Cardiac ventricle fibroblast (primary cell): ENCODE data around the gene MTHFD1L. TPM values are rescaled to one million over a fixed set of nuclear protein-coding genes. Genes with fewer than 3 reads are reported as not detected.

Source experiments
- total RNA-seq: library from RNA; depleted of rRNA; stranded (reverse); fragments of >200 nt; gene quantifications from 2 replicates; pipeline ENCODE4 v1.2.3, GENCODE V29; 2015

The MTHFD1L gene
- total RNA-seq: 16.5 and 19.3 TPM in 2 replicates

GRCh38 chr6:150865406-150866146 lies at the start of gene MTHFD1L:
TSS of gene MTHFD1L (plus strand) at chr6:150865702. CDS start at chr6:150865823, 121 bp downstream.

